PC-3 (cell line): Measurements from ENCODE around the gene MYO5A.

Experiments
- EZH2 ChIP-seq: fragments of 300-600 bp; sonication (generic); IDR thresholded peaks from one replicate; pipeline ENCODE4 v1.6.1; 2017; ENCODE audit warnings: antibody characterized with exemption, mild to moderate bottlenecking, low read length; ENCODE audit not compliant: unreplicated experiment
- EZH2phosphoT487 ChIP-seq: fragments of 300-600 bp; sonication (generic); IDR thresholded peaks from 2 replicates; pipeline ENCODE4 v1.6.1; 2018; ENCODE audit warnings: mild to moderate bottlenecking, antibody characterized with exemption, low read length, borderline replicate concordance
- TF ChIP-seq, protein P1 (sequence below): fragments of 300-600 bp; sonication (generic); conservative IDR thresholded peaks from 2 replicates; pipeline ENCODE4 v1.5.1; 2017; ENCODE audit warnings: antibody characterized with exemption, low read depth, mild to moderate bottlenecking, low read length

DNA sequence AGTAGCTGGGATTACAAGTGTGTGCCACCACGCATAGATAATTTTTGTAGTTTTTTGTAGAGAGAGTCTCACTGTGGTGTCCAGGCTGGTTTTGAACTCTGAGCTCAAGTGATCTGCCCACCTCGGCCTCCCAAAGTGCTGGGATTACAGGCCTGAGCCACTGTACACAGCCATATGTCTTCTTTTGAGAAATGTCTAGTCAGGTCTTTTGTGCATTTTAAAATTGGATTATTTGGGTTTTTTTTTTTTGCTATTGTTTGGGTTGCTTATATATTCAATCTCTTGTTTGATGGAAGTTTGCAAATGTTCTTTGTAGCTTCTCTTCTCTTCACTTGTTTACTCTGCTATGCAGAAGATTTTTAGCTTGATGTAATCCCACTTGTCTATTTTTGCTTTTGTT lies 46.4 kb upstream of the MYO5A start:
- TF ChIP-seq, protein P1, sequence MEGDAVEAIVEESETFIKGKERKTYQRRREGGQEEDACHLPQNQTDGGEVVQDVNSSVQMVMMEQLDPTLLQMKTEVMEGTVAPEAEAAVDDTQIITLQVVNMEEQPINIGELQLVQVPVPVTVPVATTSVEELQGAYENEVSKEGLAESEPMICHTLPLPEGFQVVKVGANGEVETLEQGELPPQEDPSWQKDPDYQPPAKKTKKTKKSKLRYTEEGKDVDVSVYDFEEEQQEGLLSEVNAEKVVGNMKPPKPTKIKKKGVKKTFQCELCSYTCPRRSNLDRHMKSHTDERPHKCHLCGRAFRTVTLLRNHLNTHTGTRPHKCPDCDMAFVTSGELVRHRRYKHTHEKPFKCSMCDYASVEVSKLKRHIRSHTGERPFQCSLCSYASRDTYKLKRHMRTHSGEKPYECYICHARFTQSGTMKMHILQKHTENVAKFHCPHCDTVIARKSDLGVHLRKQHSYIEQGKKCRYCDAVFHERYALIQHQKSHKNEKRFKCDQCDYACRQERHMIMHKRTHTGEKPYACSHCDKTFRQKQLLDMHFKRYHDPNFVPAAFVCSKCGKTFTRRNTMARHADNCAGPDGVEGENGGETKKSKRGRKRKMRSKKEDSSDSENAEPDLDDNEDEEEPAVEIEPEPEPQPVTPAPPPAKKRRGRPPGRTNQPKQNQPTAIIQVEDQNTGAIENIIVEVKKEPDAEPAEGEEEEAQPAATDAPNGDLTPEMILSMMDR = no peak
- no peak for TF ChIP-seq EZH2phosphoT487
- TF ChIP-seq EZH2 = no peak
